CD4-positive, alpha-beta T cell (primary cell): ENCODE results near the gene SYT11. TPM values are rescaled to one million over a fixed set of nuclear protein-coding genes. Genes with fewer than 3 reads are reported as not detected.

Experiments
- ATAC-seq: fragments of 200-7000 bp; cut with Tn5 transposase; one replicate; pipeline ENCODE4 v1.10.0; 2022; ENCODE audit warnings: mild to moderate bottlenecking; ENCODE audit not compliant: poor library complexity
- CTCF ChIA-PET: fragments of 350-600 bp; sonication (Branson Sonifier 250); formaldehyde crosslinking; loops from one replicate; lab custom pipeline; 2021; ENCODE audit warnings: antibody characterized with exemption, inconsistent platforms; lab: Charles Lee
- POLR2A ChIA-PET: fragments of 350-600 bp; sonication (Branson Sonifier 250); formaldehyde crosslinking; loops from one replicate; lab custom pipeline; 2021; ENCODE audit warnings: antibody characterized with exemption, inconsistent platforms; lab: Charles Lee
- DNase-seq, 14 experiments: peaks; one replicate each; pipeline ENCODE4 v3.0.0-alpha.2; 2013 to 2020; ENCODE audit warnings: mixed read lengths in 2 of 14
- H3K27ac ChIP-seq, 2 donors: one replicate each; pipeline versions ENCODE4 v1.5.1 to v1.7.0; 2013; ENCODE audit warnings: low read length in 2 of 2, low read depth in 1 of 2, mild to moderate bottlenecking in 1 of 2
- H3K27me3 ChIP-seq, 2 experiments: 1 replicate in 1 of 2; 2 replicates in 1 of 2; pipeline versions ENCODE4 v1.6.1 to v1.7.0; 2013; ENCODE audit warnings: low read length in 2 of 2, control low read depth in 1 of 2, mild to moderate bottlenecking in 1 of 2, moderate library complexity in 1 of 2; ENCODE audit not compliant: insufficient read depth in 2 of 2, control insufficient read depth in 1 of 2
- H3K36me3 ChIP-seq: one replicate; pipeline ENCODE4 v1.6.1; 2013; ENCODE audit warnings: low read length, control low read depth; ENCODE audit not compliant: insufficient read depth
- H3K4me1 ChIP-seq: one replicate; pipeline ENCODE4 v1.6.1; 2013; ENCODE audit warnings: low read length, control low read depth; ENCODE audit not compliant: insufficient read depth
- H3K4me3 ChIP-seq: one replicate; pipeline ENCODE4 v1.5.1; 2013; ENCODE audit warnings: mild to moderate bottlenecking, low read length, moderate library complexity
- H3K9me3 ChIP-seq, 2 experiments: 1 replicate in 1 of 2; 2 replicates in 1 of 2; pipeline versions ENCODE4 v1.6.1 to v1.7.0; 2013; ENCODE audit warnings: low read length in 2 of 2, mild to moderate bottlenecking in 2 of 2, control low read depth in 1 of 2, moderate library complexity in 1 of 2; ENCODE audit not compliant: control insufficient read depth in 1 of 2, insufficient read depth in 1 of 2
- H3K27ac Mint-ChIP-seq: one replicate; pipeline ENCODE4 v1.8.0; 2020; ENCODE audit warnings: mixed read lengths
- H3K27me3 Mint-ChIP-seq: one replicate; pipeline ENCODE4 v1.8.0; 2021; ENCODE audit warnings: mixed read lengths
- H3K36me3 Mint-ChIP-seq: one replicate; pipeline ENCODE4 v1.8.0; 2021; ENCODE audit warnings: low read depth, mixed read lengths
- H3K4me1 Mint-ChIP-seq: one replicate; pipeline ENCODE4 v1.8.0; 2021; ENCODE audit warnings: low read depth, mixed read lengths
- H3K4me3 Mint-ChIP-seq: one replicate; pipeline ENCODE4 v1.8.0; 2020; ENCODE audit warnings: mild to moderate bottlenecking, mixed read lengths
- H3K9me3 Mint-ChIP-seq: one replicate; pipeline ENCODE4 v1.8.0; 2020; ENCODE audit warnings: mixed read lengths
- CTCF ChIP-seq: fragments of 200-600 bp; IDR thresholded peaks from one replicate; pipeline ENCODE4 v1.8.0; 2022; ENCODE audit warnings: antibody characterized with exemption, mild to moderate bottlenecking
- intact Hi-C, 2 experiments: fragments of 100-400 bp; cut with DNase I in 1 of 2; cut with micrococcal nuclease in 1 of 2; formaldehyde crosslinking; loops; one replicate each; pipeline versions ENCODE4 v1.15.1 to v1.9.0; 2023 to 2025; cut with DNase I, micrococcal nuclease
- total RNA-seq, 174 experiments: library from RNA in 2 of 174; stranded (reverse) in 2 of 174; gene quantifications; one replicate each; pipeline ENCODE4 v1.2.3 and lab custom pipeline; 2021 to 2026

Gene SYT11
- total RNA-seq, 2 experiments from 2014 or later = 6.1 to 6.3 TPM

- H3K4me1 Mint-ChIP-seq = peaks cover 45% of the 10 kb centered on the region
These were observed 2.1 kb upstream of the SYT11 start, which contains the start of gene GON4L for GRCh38 chr1:155856975-155857930. GON4L (minus strand) TSS chr1:155857214; CDS start chr1:155853780, 3,434 bp downstream.

GRCh38 chr1:155858800-155859233 is 550 bp upstream of the SYT11 start:
- H3K4me1 Mint-ChIP-seq = peaks cover 33% of the 10 kb centered on the region
- ATAC-seq (no peak), DNase-seq (peak in 1 of 14 experiments; percentile 8)
- intact Hi-C loops = loop anchor here (1.0 to 10.0 kb wide), 7 partner anchors 33 to 584 kb away; partner anchors contain the start of genes ARHGEF2 (in 1 of the 2), CLK2 (in 1 of the 2), HCN3 (in 1 of the 2) and KHDC4 (in 1 of the 2)
- ChIA-PET CTCF (interaction anchor here (0.9 kb wide), 1 partner anchor 686 kb away, joined by 3 read pairs; the partner anchor contains the start of gene KRTCAP2), POLR2A (interaction anchor here (1.0 to 1.3 kb wide), 5 partner anchors 11 to 597 kb away, joined by 3 to 5 read pairs (median 4); no protein-coding TSS in a partner anchor)
- no peaks in the 10 kb centered on the region for H3K9me3 Mint-ChIP-seq
- Histone ChIP-seq H3K4me3 (peak overlapping the region; percentile 62), H3K4me1 (peaks cover 38% of the 10 kb centered on the region), H3K27ac (peak overlapping the region; percentile 42 to 81), H3K9me3 (peaks cover 0 to 4% of the 10 kb centered on the region in 2 experiments), H3K36me3 (peaks cover 15% of the 10 kb centered on the region), H3K27me3 (peaks cover 0 to 8% of the 10 kb centered on the region in 2 experiments)
- H3K36me3 Mint-ChIP-seq = peaks cover 10% of the 10 kb centered on the region
- H3K27me3 Mint-ChIP-seq = peaks cover 25% of the 10 kb centered on the region
- peak overlapping the region; percentile 93 for H3K4me3 Mint-ChIP-seq
- H3K27ac Mint-ChIP-seq = peak overlapping the region; percentile 81
- TF ChIP-seq CTCF = no peak

More at GRCh38 chr1:155856975-155857930, 2.1 kb upstream of the SYT11 start, which contains the start of gene GON4L:
- peak within 1 kb of the TSS; percentile 99 for H3K4me3 Mint-ChIP-seq
- peak within 1 kb of the TSS; percentile 79 to 82 for H3K27ac ChIP-seq
- ATAC-seq = peak; percentile 64
- no peak for TF ChIP-seq CTCF
- peaks cover 0 to 8% of the 10 kb centered on the region in 2 experiments for H3K27me3 ChIP-seq
- peak within 1 kb of the TSS; percentile 70 for H3K4me3 ChIP-seq
- peaks cover 0 to 4% of the 10 kb centered on the region in 2 experiments for H3K9me3 ChIP-seq
- H3K4me1 ChIP-seq = peaks cover 39% of the 10 kb centered on the region
- H3K36me3 ChIP-seq = peaks cover 29% of the 10 kb centered on the region
- H3K9me3 Mint-ChIP-seq = no peaks in the 10 kb centered on the region
- peak within 1 kb of the TSS; percentile 93 for H3K27ac Mint-ChIP-seq
- H3K27me3 Mint-ChIP-seq = peaks cover 20% of the 10 kb centered on the region
- H3K36me3 Mint-ChIP-seq = peaks cover 26% of the 10 kb centered on the region
- peak; percentile 79 to 96 (median 86) for DNase-seq
- intact Hi-C loops = loop anchor here (2.0 to 10.0 kb wide), 7 partner anchors 35 to 1636 kb away; partner anchors contain the start of genes ARHGEF2 (in 1 of the 2), CLK2 (in 1 of the 2), HCN3 (in 1 of the 2) and KHDC4 (in 1 of the 2)
- CTCF ChIA-PET = interaction anchor here (0.8 kb wide), 1 partner anchor 14 kb away, joined by 3 read pairs; no protein-coding TSS in a partner anchor
- POLR2A ChIA-PET = interaction anchor here (0.6 to 2.3 kb wide), 13 partner anchors 16 to 1867 kb away, joined by 3 to 7 read pairs (median 4); partner anchors contain the start of genes CLK2, KHDC4, PMF1 and RPS27
